Astrocyte of the spinal cord (primary cell): ENCODE measurements around the gene ETFB.

Experiments used
- DNase-seq: peaks from one replicate; pipeline ENCODE4 v3.0.0; 2011; ENCODE audit warnings: low read depth, low spot score
- H3K4me3 ChIP-seq: 2 replicates; pipeline ENCODE4 v1.5.1; 2011; ENCODE audit warnings: low read depth, mild to moderate bottlenecking, low read length, moderate library complexity
- in situ Hi-C: cut with HindIII; loops from 2 replicates; pipeline ENCODE4 v1.10.0; 2017; ENCODE audit warnings: low sequenced_read_pairs
- TF ChIP-seq, protein P1 (sequence below): IDR thresholded peaks from 2 replicates; pipeline ENCODE4 v1.5.1; 2012; ENCODE audit warnings: low read depth, mild to moderate bottlenecking, low read length, inconsistent platforms

Gene ETFB

DNA sequence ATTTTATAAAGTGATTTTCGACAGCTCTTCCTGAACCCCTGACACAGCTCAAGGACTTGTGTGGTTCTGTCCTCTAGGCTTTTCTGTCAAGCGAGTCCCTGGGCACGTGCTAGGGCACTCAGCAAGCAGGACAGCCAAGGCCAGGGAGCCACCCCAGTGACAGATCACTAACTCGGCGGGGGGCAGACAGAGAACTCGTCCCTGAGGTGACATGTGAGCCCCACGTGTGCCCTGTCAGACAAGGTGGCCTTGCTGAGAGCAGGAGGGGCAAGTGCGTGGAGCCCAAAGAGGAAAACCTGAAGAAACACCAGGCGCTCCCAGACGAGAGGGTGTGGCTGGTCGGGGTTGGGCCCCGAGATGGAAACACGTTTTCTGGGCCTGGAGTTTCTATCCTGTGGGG, 4.9 kb downstream of the ETFB start:
- H3K4me3 ChIP-seq, result no peak overlapping the region
- in situ Hi-C loops, result no loop called here
- TF ChIP-seq, protein P1, sequence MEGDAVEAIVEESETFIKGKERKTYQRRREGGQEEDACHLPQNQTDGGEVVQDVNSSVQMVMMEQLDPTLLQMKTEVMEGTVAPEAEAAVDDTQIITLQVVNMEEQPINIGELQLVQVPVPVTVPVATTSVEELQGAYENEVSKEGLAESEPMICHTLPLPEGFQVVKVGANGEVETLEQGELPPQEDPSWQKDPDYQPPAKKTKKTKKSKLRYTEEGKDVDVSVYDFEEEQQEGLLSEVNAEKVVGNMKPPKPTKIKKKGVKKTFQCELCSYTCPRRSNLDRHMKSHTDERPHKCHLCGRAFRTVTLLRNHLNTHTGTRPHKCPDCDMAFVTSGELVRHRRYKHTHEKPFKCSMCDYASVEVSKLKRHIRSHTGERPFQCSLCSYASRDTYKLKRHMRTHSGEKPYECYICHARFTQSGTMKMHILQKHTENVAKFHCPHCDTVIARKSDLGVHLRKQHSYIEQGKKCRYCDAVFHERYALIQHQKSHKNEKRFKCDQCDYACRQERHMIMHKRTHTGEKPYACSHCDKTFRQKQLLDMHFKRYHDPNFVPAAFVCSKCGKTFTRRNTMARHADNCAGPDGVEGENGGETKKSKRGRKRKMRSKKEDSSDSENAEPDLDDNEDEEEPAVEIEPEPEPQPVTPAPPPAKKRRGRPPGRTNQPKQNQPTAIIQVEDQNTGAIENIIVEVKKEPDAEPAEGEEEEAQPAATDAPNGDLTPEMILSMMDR, result no peak
- DNase-seq, result no peak

- DNase-seq, result peak; percentile 93
- TF ChIP-seq, protein P1, result no peak
- in situ Hi-C loops, result no loop called here
- H3K4me3 ChIP-seq, result no peak overlapping the region
These were observed 6.9 kb downstream of the ETFB start for GRCh38 chr19:51359294-51359693.

- TF ChIP-seq, protein P1, result no peak
- DNase-seq, result no peak
- in situ Hi-C loops, result no loop called here
- H3K4me3 ChIP-seq, result no peak overlapping the region
These were observed 8.2 kb downstream of the ETFB start for GRCh38 chr19:51357952-51358351.

- TF ChIP-seq, protein P1, result no peak
- H3K4me3 ChIP-seq, result no peak overlapping the region
- in situ Hi-C loops, result no loop called here
- DNase-seq, result no peak
These were observed 9.9 kb downstream of the ETFB start for GRCh38 chr19:51356159-51356801.

GRCh38 chr19:51354742-51355148, 11.4 kb downstream of the ETFB start:
- DNase-seq, result peak; percentile 17
- H3K4me3 ChIP-seq, result no peak overlapping the region
- in situ Hi-C loops, result no loop called here
- TF ChIP-seq, protein P1, result no peak

- DNase-seq, result no peak
- TF ChIP-seq, protein P1, result no peak
- no peak overlapping the region for H3K4me3 ChIP-seq
- in situ Hi-C loops, result no loop called here
These were observed 12.0 kb downstream of the ETFB start for GRCh38 chr19:51354103-51354741.
